A549 (cell line): ENCODE data around the gene SLC17A9. TPM values are rescaled to one million over a fixed set of nuclear protein-coding genes. Genes with fewer than 3 reads are reported as not detected.

Experiments used
- ATAC-seq, 2 experiments: fragments of 200-7000 bp in 1 of 2; fragments of >200 bp in 1 of 2; cut with Nextera tagmentation in 1 of 2; cut with Tn5 transposase in 1 of 2; 3 replicates each; pipeline versions ENCODE4 v1.8.0 to v1.9.1; 2018 to 2020; ENCODE audit warnings: mild to moderate bottlenecking in 1 of 2, moderate library complexity in 1 of 2
- CTCF ChIA-PET: fragments of 300-600 bp; sonication (Branson Sonifier 250); formaldehyde crosslinking; extraction: SDS; loops from one replicate; lab custom pipeline; 2021; ENCODE audit warnings: antibody characterized with exemption, inconsistent platforms; lab: Yijun Ruan, JAX
- POLR2A ChIA-PET: fragments of 350-600 bp; formaldehyde crosslinking; extraction: SDS; loops from one replicate; lab custom pipeline; 2021; ENCODE audit warnings: antibody characterized with exemption, inconsistent platforms; lab: Yijun Ruan, JAX
- DNase-seq, 2 experiments: peaks; one replicate each; pipeline versions ENCODE4 v3.0.0 to v3.0.0-alpha.2; 2011 to 2016; ENCODE audit warnings: low read depth in 1 of 2, low spot score in 1 of 2
- FAIRE-seq: peaks from 2 replicates; lab custom pipeline; 2011; peaks lifted over from hg19 to GRCh38; lab: Jason Lieb, UNC
- H3K27ac ChIP-seq, 2 experiments: fragments of >200 bp; sonication (Bioruptor Twin); formaldehyde crosslinking; 3 replicates each; pipeline ENCODE4 v1.5.1; 2016 to 2017
- H3K4me1 ChIP-seq: fragments of >200 bp; sonication (Bioruptor Twin); formaldehyde crosslinking; 3 replicates; pipeline ENCODE4 v1.6.1; 2016
- H3K4me2 ChIP-seq: fragments of >200 bp; sonication (Bioruptor Twin); formaldehyde crosslinking; 3 replicates; pipeline ENCODE4 v1.6.1; 2016
- H3K4me3 ChIP-seq: fragments of >200 bp; sonication (Bioruptor Twin); formaldehyde crosslinking; 3 replicates; pipeline ENCODE4 v1.5.1; 2016
- H3K9me3 ChIP-seq: fragments of >200 bp; sonication (Bioruptor Twin); formaldehyde crosslinking; 3 replicates; pipeline ENCODE4 v1.6.1; 2016
- ATOH8 ChIP-seq: fragments of 250-450 bp; sonication (Bioruptor Pico); IDR thresholded peaks from 2 replicates; pipeline ENCODE4 v1.5.0; 2020; ENCODE audit warnings: low read depth, mild to moderate bottlenecking, moderate library complexity
- BHLHE40 ChIP-seq: IDR thresholded peaks from 2 replicates; pipeline ENCODE4 v1.6.1; 2012; ENCODE audit warnings: low read depth, low read length, inconsistent platforms
- CBX2 ChIP-seq: fragments of 200-600 bp; sonication (generic); IDR thresholded peaks from 2 replicates; pipeline ENCODE4 v1.6.1; 2016; ENCODE audit warnings: low read depth, mild to moderate bottlenecking, borderline replicate concordance
- CBX8 ChIP-seq: fragments of 200-600 bp; sonication (generic); IDR thresholded peaks from 2 replicates; pipeline ENCODE4 v1.6.1; 2016
- CHD4 ChIP-seq: fragments of 200-600 bp; sonication (generic); IDR thresholded peaks from 2 replicates; pipeline ENCODE4 v1.6.1; 2016; ENCODE audit warnings: antibody characterized with exemption, mild to moderate bottlenecking, borderline replicate concordance
- FOSB ChIP-seq: fragments of 250-450 bp; sonication (Bioruptor Pico); IDR thresholded peaks from 2 replicates; pipeline ENCODE4 v1.5.0; 2020; ENCODE audit warnings: mild to moderate bottlenecking, moderate library complexity
- HOXA7 ChIP-seq: fragments of 250-450 bp; sonication (Bioruptor Pico); IDR thresholded peaks from 2 replicates; pipeline ENCODE4 v1.5.0; 2020; ENCODE audit warnings: mild to moderate bottlenecking, moderate library complexity
- KDM5A ChIP-seq: fragments of 200-600 bp; sonication (generic); IDR thresholded peaks from 2 replicates; pipeline ENCODE4 v1.6.1; 2016; ENCODE audit warnings: antibody characterized with exemption, mild to moderate bottlenecking
- MYC ChIP-seq: IDR thresholded peaks from 2 replicates; pipeline ENCODE4 v1.6.1; 2012; ENCODE audit warnings: mild to moderate bottlenecking, inconsistent platforms, low read length, improper control_type of control experiment, borderline replicate concordance
- NFE2L2 ChIP-seq: fragments of 150-350 bp; conservative IDR thresholded peaks from 2 replicates; pipeline ENCODE4 v1.6.1; 2014; ENCODE audit warnings: low read length
- NPAS2 ChIP-seq: fragments of 250-450 bp; sonication (Bioruptor Pico); IDR thresholded peaks from 2 replicates; pipeline ENCODE4 v1.8.0; 2022; ENCODE audit warnings: mild to moderate bottlenecking, moderate library complexity, borderline replicate concordance
- POLR2A ChIP-seq: IDR thresholded peaks from 2 replicates; pipeline ENCODE4 v1.6.1; 2012; ENCODE audit warnings: mild to moderate bottlenecking, low read length
- RAD21 ChIP-seq, 2 experiments: fragments of >200 bp in 1 of 2; sonication (Bioruptor Twin) in 1 of 2; formaldehyde crosslinking in 1 of 2; IDR thresholded peaks in 1 of 2; conservative IDR thresholded peaks in 1 of 2; 2 replicates in 1 of 2; 3 replicates in 1 of 2; pipeline ENCODE4 v1.6.1; 2012 to 2018; ENCODE audit warnings: inconsistent platforms in 1 of 2
- RARB ChIP-seq: fragments of 250-450 bp; sonication (Bioruptor Pico); IDR thresholded peaks from 2 replicates; pipeline ENCODE4 v1.8.0; 2021; ENCODE audit warnings: mild to moderate bottlenecking, moderate library complexity
- RCOR1 ChIP-seq: fragments of 150-350 bp; IDR thresholded peaks from 2 replicates; pipeline ENCODE4 v1.6.1; 2014; ENCODE audit warnings: antibody characterized with exemption, low read length, low read depth
- RFX5 ChIP-seq: fragments of 450-650 bp; IDR thresholded peaks from 2 replicates; pipeline ENCODE4 v1.7.1; 2014; ENCODE audit warnings: antibody characterized with exemption, mild to moderate bottlenecking, moderate library complexity
- RNF2 ChIP-seq: fragments of 200-600 bp; sonication (generic); IDR thresholded peaks from 2 replicates; pipeline ENCODE4 v1.6.1; 2016; ENCODE audit warnings: low read depth, mild to moderate bottlenecking, antibody characterized with exemption, moderate library complexity, borderline replicate concordance
- SMC3 ChIP-seq: fragments of >200 bp; sonication (Bioruptor Twin); formaldehyde crosslinking; IDR thresholded peaks from 3 replicates; pipeline ENCODE4 v1.6.1; 2018; ENCODE audit warnings: inconsistent platforms
- ZC3H11A ChIP-seq: fragments of 450-650 bp; IDR thresholded peaks from 2 replicates; pipeline ENCODE4 v1.6.1; 2014; ENCODE audit warnings: antibody characterized with exemption, mild to moderate bottlenecking
- ZSCAN20 ChIP-seq: fragments of 250-450 bp; sonication (Bioruptor Pico); IDR thresholded peaks from 2 replicates; pipeline ENCODE4 v1.8.0; 2022; ENCODE audit warnings: mild to moderate bottlenecking, moderate library complexity
- WGBS: methylation state at CpG from one replicate; pipeline ENCODE4 v1.1.6; 2017; ENCODE audit errors: missing lambda C conversion rate; 5-methylcytosine and 5-hydroxymethylcytosine counted together
- polyA plus RNA-seq, 4 experiments: library from polyadenylated mRNA; depleted of rRNA in 3 of 4; stranded (reverse); fragments of >200 nt; fragmentation: RNase III in 1 of 4; extraction: RNeasy Plus Mini Kit Qiagen cat#74134 plus additional on column Dnase treatment in 1 of 4; gene quantifications; 2 replicates in 3 of 4; 3 replicates in 1 of 4; pipeline ENCODE4 v1.2.3, GENCODE V29; 2011 to 2017
- TF ChIP-seq, protein P1 (sequence below): IDR thresholded peaks from 2 replicates; pipeline ENCODE4 v1.6.1; 2012
- TF ChIP-seq, protein P2 (sequence below): fragments of >200 bp; sonication (Bioruptor Twin); formaldehyde crosslinking; IDR thresholded peaks from 3 replicates; pipeline ENCODE4 v1.6.1; 2016

SLC17A9 gene
- polyA plus RNA-seq, 2 of the 4 experiments (the other 2 are of a cell fraction) = 0.05 TPM; not detected in 1

DNA sequence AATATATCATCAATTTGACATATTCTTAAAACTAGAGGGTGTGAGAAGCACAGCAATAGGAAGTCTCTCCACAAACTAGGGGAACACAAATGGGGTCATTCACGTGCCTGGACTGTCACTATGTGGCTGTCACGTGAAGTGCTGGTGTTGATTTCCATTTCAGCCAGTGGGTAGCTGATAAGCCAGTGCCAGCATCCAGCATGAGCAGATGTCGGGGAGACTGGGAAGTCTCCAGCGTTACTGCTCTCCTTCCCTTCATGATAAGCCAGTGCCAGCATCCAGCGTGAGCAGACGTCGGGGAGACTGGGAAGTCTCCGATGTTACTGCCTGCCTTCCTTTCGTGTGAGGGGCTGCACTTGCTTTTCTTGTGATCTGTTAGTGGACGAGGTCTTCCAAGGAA lies 5.6 kb upstream of the SLC17A9 start (continued):
- TF ChIP-seq FOSB = no peak

- no peak for FAIRE-seq
- POLR2A ChIA-PET = interaction anchor here (1.3 kb wide), 1 partner anchor 10 kb away, joined by 4 read pairs; the partner anchor contains the start of gene GID8
These were observed 4.8 kb upstream of the SLC17A9 start for GRCh38 chr20:62947532-62948300.

GRCh38 chr20:62949153-62949821 lies 3.2 kb upstream of the SLC17A9 start:
- Histone ChIP-seq H3K9me3 (peaks cover 8% of the 10 kb centered on the region; the same call in 2 of the 3 replicates), H3K27ac (no peak overlapping the region), H3K4me1 (no peaks in the 10 kb centered on the region), H3K4me2 (no peak overlapping the region), H3K4me3 (no peak overlapping the region)
- ATAC-seq (no peak), DNase-seq (peak in 1 of 2 experiments; percentile 22), FAIRE-seq (no peak)
- CTCF ChIA-PET = interaction anchor here (0.6 to 2.7 kb wide), 8 partner anchors 10 to 60 kb away, joined by 3 to 9 read pairs (median 6); partner anchors contain the start of gene BHLHE23
- no peak for TF ChIP-seq CBX2
- TF ChIP-seq HOXA7 (CRISPR knock-in tag) = no peak
- no peak for TF ChIP-seq KDM5A
- TF ChIP-seq RFX5 = no peak
- no peak for TF ChIP-seq ZSCAN20 (CRISPR knock-in tag)
- TF ChIP-seq, protein P1, sequence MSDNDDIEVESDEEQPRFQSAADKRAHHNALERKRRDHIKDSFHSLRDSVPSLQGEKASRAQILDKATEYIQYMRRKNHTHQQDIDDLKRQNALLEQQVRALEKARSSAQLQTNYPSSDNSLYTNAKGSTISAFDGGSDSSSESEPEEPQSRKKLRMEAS = no peak
- TF ChIP-seq RCOR1 = no peak
- no peak for TF ChIP-seq CHD4
- TF ChIP-seq ZC3H11A = no peak
- TF ChIP-seq RAD21 (conservative IDR thresholded peaks at IDR 0.05 in 1 of 2, IDR thresholded peaks at IDR 0.05 in 1 of 2) = no peak
- TF ChIP-seq CBX8 = no peak
- no peak for TF ChIP-seq SMC3
- no peak for TF ChIP-seq MYC
- TF ChIP-seq RNF2 = no peak
- no peak for TF ChIP-seq RARB (CRISPR knock-in tag)
- no peak for TF ChIP-seq NPAS2
- no peak for TF ChIP-seq POLR2A
- TF ChIP-seq, protein P2, sequence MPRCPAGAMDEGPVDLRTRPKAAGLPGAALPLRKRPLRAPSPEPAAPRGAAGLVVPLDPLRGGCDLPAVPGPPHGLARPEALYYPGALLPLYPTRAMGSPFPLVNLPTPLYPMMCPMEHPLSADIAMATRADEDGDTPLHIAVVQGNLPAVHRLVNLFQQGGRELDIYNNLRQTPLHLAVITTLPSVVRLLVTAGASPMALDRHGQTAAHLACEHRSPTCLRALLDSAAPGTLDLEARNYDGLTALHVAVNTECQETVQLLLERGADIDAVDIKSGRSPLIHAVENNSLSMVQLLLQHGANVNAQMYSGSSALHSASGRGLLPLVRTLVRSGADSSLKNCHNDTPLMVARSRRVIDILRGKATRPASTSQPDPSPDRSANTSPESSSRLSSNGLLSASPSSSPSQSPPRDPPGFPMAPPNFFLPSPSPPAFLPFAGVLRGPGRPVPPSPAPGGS = no peak
- TF ChIP-seq BHLHE40 = no peak
- no peak for TF ChIP-seq ATOH8 (CRISPR knock-in tag)
- POLR2A ChIA-PET = no interaction called here
- WGBS = 86% methylated on average over 6 of the region's 6 CpGs

More at GRCh38 chr20:62947532-62948300, 4.8 kb upstream of the SLC17A9 start:
- H3K4me1 ChIP-seq = no peaks in the 10 kb centered on the region
- CTCF ChIA-PET = interaction anchor here (0.6 to 2.7 kb wide), 9 partner anchors 8 to 73 kb away, joined by 3 to 9 read pairs (median 4); no protein-coding TSS in a partner anchor
- no peak overlapping the region for H3K4me2 ChIP-seq
- peaks cover 8% of the 10 kb centered on the region; the same call in 2 of the 3 replicates for H3K9me3 ChIP-seq
- H3K27ac ChIP-seq = no peak overlapping the region
- DNase-seq (no peak), ATAC-seq (no peak)
- H3K4me3 ChIP-seq = no peak overlapping the region
- no peak for TF ChIP-seq NFE2L2
- WGBS = 93% methylated on average over 17 of the region's 17 CpGs
